Keratinocyte (primary cell): ENCODE results near the gene ITGAX. TPM values are rescaled to one million over a fixed set of nuclear protein-coding genes. Genes with fewer than 3 reads are reported as not detected.

ENCODE experiments used
- DNase-seq: peaks from one replicate; pipeline ENCODE4 v3.0.0-alpha.2; 2011; ENCODE audit warnings: low read depth, missing footprints, low spot score
- FAIRE-seq: peaks from 2 replicates; lab custom pipeline; 2011; peaks lifted over from hg19 to GRCh38; lab: Jason Lieb, UNC
- H2AFZ ChIP-seq: 2 replicates; pipeline ENCODE4 v1.6.0; 2012; ENCODE audit warnings: low read length, control low read depth, inconsistent platforms; ENCODE audit not compliant: control insufficient read depth
- H3K27ac ChIP-seq: 2 replicates; pipeline ENCODE4 v1.5.1; 2011; ENCODE audit warnings: low read length; ENCODE audit not compliant: control insufficient read depth, insufficient read depth
- H3K27me3 ChIP-seq: 3 replicates; pipeline ENCODE4 v1.6.0; 2011; ENCODE audit warnings: low read length; ENCODE audit not compliant: control insufficient read depth, insufficient read depth; ENCODE audit errors: extremely low read depth
- H3K36me3 ChIP-seq, 2 experiments: 2 replicates in 1 of 2; 3 replicates in 1 of 2; pipeline ENCODE4 v1.5.1; 2011; ENCODE audit warnings: low read length in 2 of 2, mild to moderate bottlenecking in 1 of 2; ENCODE audit not compliant: control insufficient read depth in 2 of 2, insufficient read depth in 2 of 2; ENCODE audit errors: extremely low read depth in 1 of 2
- H3K4me1 ChIP-seq: 3 replicates; pipeline ENCODE4 v1.5.1; 2011; ENCODE audit warnings: low read length; ENCODE audit not compliant: control insufficient read depth, insufficient read depth; ENCODE audit errors: extremely low read depth
- H3K4me2 ChIP-seq: 3 replicates; pipeline ENCODE4 v1.6.0; 2011; ENCODE audit warnings: low read depth, low read length; ENCODE audit not compliant: control insufficient read depth, insufficient read depth; ENCODE audit errors: extremely low read depth
- H3K4me3 ChIP-seq, 3 experiments: fragments of 200-600 bp in 1 of 3; sonication (generic) in 1 of 3; 2 replicates in 2 of 3; 3 replicates in 1 of 3; pipeline ENCODE4 v1.5.1; 2011 to 2016; ENCODE audit warnings: low read length in 3 of 3, mild to moderate bottlenecking in 3 of 3, control low read depth in 2 of 3, inconsistent platforms in 1 of 3, low read depth in 1 of 3, mixed read lengths in 1 of 3, mixed run types in 1 of 3, moderate library complexity in 1 of 3; ENCODE audit not compliant: control insufficient read depth in 2 of 3, insufficient read depth in 2 of 3; ENCODE audit errors: extremely low read depth in 1 of 3
- H3K79me2 ChIP-seq: 2 replicates; pipeline ENCODE4 v1.6.0; 2012; ENCODE audit warnings: low read length; ENCODE audit not compliant: control insufficient read depth, insufficient read depth
- H3K9ac ChIP-seq: 3 replicates; pipeline ENCODE4 v1.6.0; 2011; ENCODE audit warnings: low read length; ENCODE audit not compliant: control insufficient read depth, insufficient read depth; ENCODE audit errors: extremely low read depth
- H3K9me1 ChIP-seq: 3 replicates; pipeline ENCODE4 v1.6.0; 2011; ENCODE audit warnings: low read length; ENCODE audit not compliant: control insufficient read depth, insufficient read depth; ENCODE audit errors: extremely low read depth
- H3K9me3 ChIP-seq: 2 replicates; pipeline ENCODE4 v1.5.1; 2012; ENCODE audit warnings: low read depth, low read length; ENCODE audit not compliant: control insufficient read depth
- H4K20me1 ChIP-seq: 3 replicates; pipeline ENCODE4 v1.6.0; 2011; ENCODE audit warnings: low read length; ENCODE audit not compliant: control insufficient read depth, insufficient read depth; ENCODE audit errors: extremely low read depth
- CTCF ChIP-seq, 3 experiments: IDR thresholded peaks in 1 of 3; conservative IDR thresholded peaks in 1 of 3; optimal IDR thresholded peaks in 1 of 3; 2 replicates in 2 of 3; 3 replicates in 1 of 3; pipeline versions ENCODE3 to v1.5.1; 2011; ENCODE audit warnings: low read length in 3 of 3, mild to moderate bottlenecking in 3 of 3, moderate library complexity in 2 of 3, control low read depth in 1 of 3, inconsistent platforms in 1 of 3; ENCODE audit not compliant: insufficient read depth in 2 of 3; ENCODE audit errors: extremely low read depth in 1 of 3
- EZH2 ChIP-seq: IDR thresholded peaks from one replicate; pipeline ENCODE4 v1.6.1; 2012; ENCODE audit warnings: inconsistent platforms, mild to moderate bottlenecking, low read length, moderate library complexity
- dilution Hi-C: fragments of 300-500 bp; cut with MboI; formaldehyde crosslinking; loops from one replicate; pipeline ENCODE4 v1.7.0; 2020; ENCODE audit warnings: low sequenced_read_pairs; ENCODE audit not compliant: extremely low pct_ligation_motif_present
- polyA plus RNA-seq, 5 experiments: library from polyadenylated mRNA; depleted of rRNA in 3 of 5; stranded (reverse) in 3 of 5; stranded (forward) in 1 of 5; unstranded in 1 of 5; fragments of >200 nt; gene quantifications; 1 replicate in 1 of 5; 2 replicates in 3 of 5; 3 replicates in 1 of 5; pipeline versions ENCODE4 v1.2.1 to v1.2.3, GENCODE V29; 2011 to 2012; ENCODE audit warnings: missing spikeins in 2 of 5, low read depth in 1 of 5, low replicate concordance in 1 of 5

The ITGAX gene
- polyA plus RNA-seq, 1 donor (not counting 4 experiments of a cell fraction or from before 2014, with no cell fraction given): 0.04 TPM

- Histone ChIP-seq H3K4me2 (no peak overlapping the region), H3K27ac (no peak overlapping the region), H3K9me3 (no peaks in the 10 kb centered on the region), H3K4me1 (no peaks in the 10 kb centered on the region), H4K20me1 (no peaks in the 10 kb centered on the region), H3K36me3 (no peaks in the 10 kb centered on the region), H3K79me2 (no peaks in the 10 kb centered on the region), H3K9ac (no peak overlapping the region), H3K4me3 (no peak overlapping the region), H2AFZ (no peak overlapping the region), H3K9me1 (no peaks in the 10 kb centered on the region), H3K27me3 (peaks cover 37% of the 10 kb centered on the region)
- TF ChIP-seq EZH2 (no peak), CTCF (optimal IDR thresholded peaks at IDR 0.05 in 1 of 3, IDR thresholded peaks at IDR 0.05 in 1 of 3, conservative IDR thresholded peaks at IDR 0.05 in 1 of 3; ENCODE audit: extremely low read depth in 1 of 3, insufficient read depth in 2 of 3, low read length in 3 of 3) (peak; percentile 49 to 73 (median 56))
- dilution Hi-C loops: no loop called here
- no peak for FAIRE-seq
- no peak for DNase-seq
Observed at GRCh38 chr16:31333686-31334649, 21.0 kb upstream of the ITGAX start.

- no peak for DNase-seq
- no peak for TF ChIP-seq CTCF (optimal IDR thresholded peaks at IDR 0.05 in 1 of 3, IDR thresholded peaks at IDR 0.05 in 1 of 3, conservative IDR thresholded peaks at IDR 0.05 in 1 of 3; ENCODE audit: extremely low read depth in 1 of 3, insufficient read depth in 2 of 3, low read length in 3 of 3)
- TF ChIP-seq EZH2: no peak
- Histone ChIP-seq H3K79me2 (no peaks in the 10 kb centered on the region), H3K4me1 (no peaks in the 10 kb centered on the region), H3K4me2 (no peak overlapping the region), H3K4me3 (no peak overlapping the region), H3K9me3 (no peaks in the 10 kb centered on the region), H4K20me1 (no peaks in the 10 kb centered on the region), H3K36me3 (no peaks in the 10 kb centered on the region), H3K9ac (no peak overlapping the region), H2AFZ (no peak overlapping the region), H3K27ac (no peak overlapping the region), H3K9me1 (no peaks in the 10 kb centered on the region), H3K27me3 (peaks cover 28% of the 10 kb centered on the region)
- FAIRE-seq: no peak
- dilution Hi-C loops: no loop called here
Observed at GRCh38 chr16:31334934-31335333, 20.0 kb upstream of the ITGAX start.
